Measurements from ENCODE around the gene ZYG11A.

- TF ChIP-seq CTCF (conservative IDR thresholded peaks at IDR 0.05 in 1 of 2, IDR thresholded peaks at IDR 0.05 in 1 of 2; ENCODE audit: extremely low read depth in 1 of 2, insufficient read depth in 1 of 2, low read depth in 1 of 2, low read length in 2 of 2), result no peak
- TF ChIP-seq EZH2 (IDR thresholded peaks at IDR 0.05; ENCODE audit: borderline replicate concordance, low read length), result no peak
Measured at GRCh38 chr1:52880206-52880605, 37.6 kb downstream of the ZYG11A start.
